Spinal cord (tissue), 10 donors: ENCODE data around the gene PLEKHG5. TPM values are rescaled to one million over a fixed set of nuclear protein-coding genes. Genes with fewer than 3 reads are reported as not detected.
"Not testable (repeated sequence)": the region's sequence is repeated elsewhere in the genome, so short reads cannot be mapped to it uniquely, and the experiment has no call there.

Source experiments
- DNase-seq, 6 donors: peaks; one replicate each; pipeline versions ENCODE4 v3.0.0 to v3.0.0-alpha.2; 2013 to 2015; ENCODE audit warnings: low spot score in 6 of 6, low read depth in 4 of 6
- H3K27ac ChIP-seq: one replicate; pipeline ENCODE4 v1.5.1; 2013; ENCODE audit warnings: low read depth, low read length, control low read depth
- H3K27me3 ChIP-seq: one replicate; pipeline ENCODE4 v1.6.1; 2013; ENCODE audit warnings: low read length; ENCODE audit not compliant: control insufficient read depth, insufficient read depth
- H3K36me3 ChIP-seq: one replicate; pipeline ENCODE4 v1.6.1; 2013; ENCODE audit warnings: low read length; ENCODE audit not compliant: control insufficient read depth, insufficient read depth
- H3K4me1 ChIP-seq: one replicate; pipeline ENCODE4 v1.6.1; 2013; ENCODE audit warnings: low read length; ENCODE audit not compliant: control insufficient read depth, insufficient read depth
- H3K4me3 ChIP-seq: one replicate; pipeline ENCODE4 v1.5.1; 2013; ENCODE audit warnings: low read depth, low read length, control low read depth
- H3K9me3 ChIP-seq: one replicate; pipeline ENCODE4 v1.6.1; 2013; ENCODE audit warnings: low read length; ENCODE audit not compliant: control insufficient read depth, insufficient read depth
- WGBS: methylation state at CpG from one replicate; pipeline ENCODE4 v1.1.5; 2013; ENCODE audit warnings: missing lambda C conversion rate; ENCODE audit not compliant: insufficient coverage; 5-methylcytosine and 5-hydroxymethylcytosine counted together
- polyA plus RNA-seq, 2 donors: library from polyadenylated mRNA; unstranded; fragments of 120-200 nt; gene quantifications; one replicate each; pipeline ENCODE4 v1.2.1, GENCODE V29; 2013; ENCODE audit not compliant: insufficient read length in 2 of 2
- total RNA-seq, 2 donors: library from RNA; depleted of rRNA in 1 of 2; stranded (reverse); fragments of 120-200 nt in 1 of 2; fragments of >200 nt in 1 of 2; gene quantifications; one replicate each; pipeline versions ENCODE4 v1.2.3 to v1.2.4, GENCODE V29; 2013 to 2014
- donor health status: healthy.

Gene PLEKHG5
- total and polyA plus RNA-seq, 4 donors: 12.9 to 32.9 (median 22.7) TPM

DNA sequence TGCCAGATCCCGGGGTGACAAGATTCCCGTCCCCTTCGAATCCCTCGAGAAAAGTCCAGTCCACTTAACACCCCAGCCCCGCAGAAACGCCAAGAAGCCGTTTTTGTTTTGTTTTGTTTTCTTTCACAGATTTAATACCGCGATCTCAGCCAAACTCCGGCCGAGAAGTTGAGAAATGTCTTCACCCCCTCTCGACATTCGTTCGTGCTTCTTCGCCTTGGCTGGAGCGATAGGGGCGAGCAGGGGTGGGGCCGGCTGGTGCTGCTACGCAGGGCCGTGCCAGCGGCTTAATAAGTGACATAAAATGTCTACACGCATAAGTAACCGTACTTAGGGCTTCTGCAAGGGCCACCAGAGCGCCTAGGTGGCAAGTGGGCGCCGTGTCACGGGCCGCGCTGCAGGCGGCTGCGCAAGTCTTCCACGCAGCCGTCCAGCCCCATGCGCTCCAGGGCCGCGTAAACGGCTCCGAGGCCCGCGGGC is 30.4 kb downstream of the PLEKHG5 start:
- Histone ChIP-seq H3K9me3 (no peaks in the 10 kb centered on the region), H3K36me3 (peaks cover 59% of the 10 kb centered on the region), H3K27ac (no peak overlapping the region), H3K4me1 (peaks cover 22% of the 10 kb centered on the region), H3K4me3 (no peak overlapping the region), H3K27me3 (peaks cover 42% of the 10 kb centered on the region)
- 58% methylated on average over 39 of the region's 40 CpGs for WGBS
- peak in 1 of 6 donors; percentile 18 for DNase-seq

DNA sequence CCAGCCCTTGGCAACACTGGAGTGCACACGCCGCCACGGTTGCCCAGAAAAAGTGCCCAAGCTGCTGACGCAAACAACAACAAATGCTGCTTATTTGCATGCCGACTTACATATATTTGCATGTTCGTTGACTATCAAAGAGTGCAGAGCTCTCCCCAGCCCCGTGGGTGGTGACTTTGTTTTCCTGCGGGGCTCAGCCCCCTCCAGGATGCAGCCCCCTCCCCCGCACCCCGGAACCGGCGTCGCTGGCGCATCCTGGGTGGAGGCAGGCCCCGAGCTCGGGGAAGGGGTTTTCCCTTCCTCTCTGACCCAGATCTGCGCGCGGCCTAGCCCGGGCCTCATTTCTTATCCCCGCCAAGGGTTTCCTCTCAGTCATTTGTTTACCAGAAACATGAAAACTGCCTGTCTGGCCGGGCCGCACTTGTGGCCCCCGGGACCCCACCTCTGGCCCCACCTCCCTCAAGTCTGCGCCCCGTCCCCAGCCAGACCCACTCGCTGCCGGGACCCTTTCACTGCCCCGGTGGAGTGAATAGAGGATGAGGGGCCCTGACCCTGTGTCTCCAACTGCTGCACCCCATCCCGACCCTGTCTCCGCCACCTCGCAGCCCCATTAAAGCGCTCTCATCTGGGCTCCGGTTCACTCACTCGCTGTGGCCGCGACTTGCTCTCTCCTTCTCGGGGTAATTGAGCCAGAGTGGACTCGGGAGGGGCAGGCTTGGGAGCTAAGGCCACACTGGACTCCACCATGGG is 31.0 kb downstream of the PLEKHG5 start:
- H3K27ac ChIP-seq: no peak overlapping the region
- peaks cover 55% of the 10 kb centered on the region for H3K36me3 ChIP-seq
- H3K4me3 ChIP-seq: no peak overlapping the region
- WGBS: 30% methylated on average over 34 of the region's 39 CpGs
- H3K4me1 ChIP-seq: peaks cover 19% of the 10 kb centered on the region
- H3K9me3 ChIP-seq: no peaks in the 10 kb centered on the region
- H3K27me3 ChIP-seq: peaks cover 47% of the 10 kb centered on the region
- peak in 1 of 6 donors; percentile 71 for DNase-seq

DNA sequence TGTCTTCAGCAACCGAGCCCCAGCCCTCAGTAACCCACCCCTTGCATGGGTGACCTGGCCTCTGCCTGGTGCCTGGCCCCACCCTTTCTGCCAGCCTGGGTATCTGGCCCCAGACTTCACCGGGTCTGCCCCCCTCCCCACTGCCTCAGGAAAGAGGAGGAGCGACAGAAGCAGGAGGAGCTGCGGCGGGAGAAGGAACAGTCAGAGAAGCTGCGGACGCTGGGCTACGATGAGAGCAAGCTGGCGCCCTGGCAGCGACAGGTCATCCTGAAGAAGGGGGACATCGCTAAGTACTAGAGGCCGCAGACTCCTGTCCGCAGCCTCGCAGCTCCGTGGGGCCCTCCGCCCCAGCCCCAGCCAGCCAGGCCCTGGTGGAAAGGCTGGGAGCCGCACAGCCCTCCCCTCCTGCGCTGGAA is 31.6 kb downstream of the PLEKHG5 start:
- Histone ChIP-seq H3K36me3 (peaks cover 50% of the 10 kb centered on the region), H3K27ac (no peak overlapping the region), H3K9me3 (no peaks in the 10 kb centered on the region), H3K4me1 (peaks cover 17% of the 10 kb centered on the region), H3K4me3 (no peak overlapping the region), H3K27me3 (peaks cover 48% of the 10 kb centered on the region)
- 31% methylated on average over 18 of the region's 18 CpGs for WGBS
- DNase-seq: peak in 1 of 6 donors; percentile 23

DNA sequence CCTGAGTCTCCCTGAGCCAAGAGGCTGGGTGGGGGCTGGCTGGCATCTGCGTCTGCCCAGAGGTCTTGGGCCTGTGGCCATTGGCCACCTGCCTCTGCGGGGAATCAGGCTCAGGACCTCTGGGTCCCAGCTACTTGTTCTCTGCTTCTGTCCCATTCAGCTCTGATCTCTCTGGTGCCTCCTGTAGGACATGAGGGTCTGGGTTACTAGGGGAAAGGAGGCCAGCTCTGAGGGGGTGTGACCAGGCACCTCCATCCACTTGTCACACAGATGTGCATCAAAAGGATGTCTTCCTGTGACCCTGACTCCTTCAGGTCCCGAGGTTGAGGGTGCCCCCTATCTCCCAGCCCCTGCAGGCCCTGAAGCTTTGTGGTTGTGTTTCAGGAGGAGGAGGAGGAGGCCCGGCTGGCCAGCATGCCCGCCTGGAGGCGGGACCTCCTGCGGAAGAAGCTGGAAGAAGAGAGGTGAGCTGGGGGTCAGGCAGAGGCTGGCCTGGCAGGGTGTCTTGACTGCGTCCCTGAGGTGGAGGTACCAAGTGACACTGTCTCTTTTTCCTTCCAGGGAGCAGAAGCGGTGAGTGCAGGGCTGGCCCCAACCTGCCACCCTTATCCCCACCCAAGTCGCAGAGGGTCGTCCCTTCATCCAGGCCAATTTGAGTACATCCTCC is 34.5 kb downstream of the PLEKHG5 start:
- DNase-seq: no peak
- peaks cover 26% of the 10 kb centered on the region for H3K36me3 ChIP-seq
- no peaks in the 10 kb centered on the region for H3K9me3 ChIP-seq
- no peak overlapping the region for H3K27ac ChIP-seq
- H3K4me3 ChIP-seq: no peak overlapping the region
- peaks cover 63% of the 10 kb centered on the region for H3K27me3 ChIP-seq
- whole genome bisulfite sequencing: 66% methylated on average over 9 of the region's 11 CpGs
- H3K4me1 ChIP-seq: peaks cover 24% of the 10 kb centered on the region

DNA sequence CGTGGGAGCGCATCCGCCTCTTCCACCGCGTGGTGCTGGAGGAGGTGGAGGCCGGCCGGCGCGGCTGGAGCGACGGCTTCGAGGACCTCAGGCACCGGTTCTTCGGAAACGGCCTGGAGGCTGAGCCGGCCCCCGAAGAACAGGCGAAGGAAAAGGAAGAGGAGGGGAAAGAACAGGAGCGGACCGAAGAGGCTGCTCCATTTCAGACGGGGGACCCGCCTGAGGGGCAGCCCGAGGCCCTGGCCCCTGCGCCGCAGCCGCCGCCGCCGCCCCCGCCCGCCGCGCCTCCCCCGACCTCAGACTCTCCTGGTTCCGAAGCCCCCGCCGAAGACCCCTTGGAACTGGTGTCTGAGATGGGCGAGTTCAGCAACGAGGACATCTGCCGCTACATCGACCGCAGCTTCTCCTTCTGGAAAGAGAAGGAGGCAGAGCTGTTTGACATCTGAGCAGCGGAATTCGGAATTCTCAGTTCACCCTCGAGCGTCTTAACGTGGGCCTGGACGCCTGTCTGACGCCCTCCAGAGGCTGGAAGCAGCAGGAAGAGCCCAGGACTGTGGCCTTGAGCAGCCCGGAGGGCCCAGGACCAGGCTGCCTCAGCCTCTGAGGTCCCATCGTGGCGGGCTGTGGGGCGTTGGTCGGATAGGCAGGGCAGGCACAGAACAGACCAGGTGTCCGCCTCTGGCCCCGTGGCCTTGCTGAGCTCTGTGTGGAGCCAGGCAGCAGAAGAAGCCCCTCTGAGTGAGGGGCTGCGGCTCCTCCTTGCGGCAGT is 35.5 kb downstream of the PLEKHG5 start:
- WGBS: 39% methylated on average over 50 of the region's 58 CpGs
- not testable (repeated sequence) for DNase-seq, H3K9me3 ChIP-seq, H3K27ac ChIP-seq, H3K4me3 ChIP-seq
- Histone ChIP-seq H3K27me3 (peaks cover 63% of the 10 kb centered on the region), H3K36me3 (peaks cover 20% of the 10 kb centered on the region), H3K4me1 (peaks cover 20% of the 10 kb centered on the region)

DNA sequence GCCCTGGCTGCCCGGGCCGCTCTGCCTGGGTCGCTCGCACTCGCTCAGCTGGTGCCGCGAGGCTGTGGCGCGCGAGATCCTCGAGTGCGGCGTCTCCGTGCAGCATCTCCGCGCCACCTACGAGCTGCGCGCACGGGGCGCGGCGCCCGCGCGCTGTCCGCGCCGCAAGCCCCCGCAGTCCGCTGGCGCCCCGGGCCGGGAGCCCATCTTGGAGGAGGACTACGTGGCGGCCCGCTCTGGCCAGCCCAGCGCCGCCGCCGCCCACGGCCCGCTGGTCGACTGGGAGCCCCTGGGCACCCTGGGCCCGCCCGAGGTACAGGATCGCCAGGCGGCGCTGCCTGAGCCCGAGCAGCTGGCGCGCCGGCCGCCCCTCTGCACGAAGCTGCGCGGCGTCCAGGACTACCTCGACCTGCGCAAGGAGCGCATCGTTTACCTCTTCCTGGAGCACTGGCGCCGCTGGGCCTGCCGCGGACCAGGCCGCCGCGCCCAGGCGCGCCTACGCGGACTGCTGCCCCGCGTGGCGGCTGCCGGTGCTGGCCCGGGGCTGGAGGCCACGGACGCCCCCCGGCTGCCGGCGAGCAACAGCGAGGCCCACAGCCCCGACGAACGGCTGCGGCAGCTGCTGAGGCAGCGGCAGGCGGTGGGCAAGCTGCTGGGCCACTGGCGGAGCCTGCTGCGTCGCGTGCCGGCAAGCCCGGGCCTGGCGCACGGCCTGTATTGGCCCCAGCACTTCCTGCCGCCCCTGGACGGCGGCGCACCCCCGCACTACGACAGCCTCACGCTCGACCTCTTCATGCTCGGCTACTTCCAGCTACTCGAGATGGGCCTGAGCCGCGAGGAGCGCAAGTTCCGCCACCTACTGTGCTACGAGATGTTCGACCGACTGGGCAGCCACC is 36.4 kb downstream of the PLEKHG5 start:
- peaks cover 59% of the 10 kb centered on the region for H3K27me3 ChIP-seq

DNA sequence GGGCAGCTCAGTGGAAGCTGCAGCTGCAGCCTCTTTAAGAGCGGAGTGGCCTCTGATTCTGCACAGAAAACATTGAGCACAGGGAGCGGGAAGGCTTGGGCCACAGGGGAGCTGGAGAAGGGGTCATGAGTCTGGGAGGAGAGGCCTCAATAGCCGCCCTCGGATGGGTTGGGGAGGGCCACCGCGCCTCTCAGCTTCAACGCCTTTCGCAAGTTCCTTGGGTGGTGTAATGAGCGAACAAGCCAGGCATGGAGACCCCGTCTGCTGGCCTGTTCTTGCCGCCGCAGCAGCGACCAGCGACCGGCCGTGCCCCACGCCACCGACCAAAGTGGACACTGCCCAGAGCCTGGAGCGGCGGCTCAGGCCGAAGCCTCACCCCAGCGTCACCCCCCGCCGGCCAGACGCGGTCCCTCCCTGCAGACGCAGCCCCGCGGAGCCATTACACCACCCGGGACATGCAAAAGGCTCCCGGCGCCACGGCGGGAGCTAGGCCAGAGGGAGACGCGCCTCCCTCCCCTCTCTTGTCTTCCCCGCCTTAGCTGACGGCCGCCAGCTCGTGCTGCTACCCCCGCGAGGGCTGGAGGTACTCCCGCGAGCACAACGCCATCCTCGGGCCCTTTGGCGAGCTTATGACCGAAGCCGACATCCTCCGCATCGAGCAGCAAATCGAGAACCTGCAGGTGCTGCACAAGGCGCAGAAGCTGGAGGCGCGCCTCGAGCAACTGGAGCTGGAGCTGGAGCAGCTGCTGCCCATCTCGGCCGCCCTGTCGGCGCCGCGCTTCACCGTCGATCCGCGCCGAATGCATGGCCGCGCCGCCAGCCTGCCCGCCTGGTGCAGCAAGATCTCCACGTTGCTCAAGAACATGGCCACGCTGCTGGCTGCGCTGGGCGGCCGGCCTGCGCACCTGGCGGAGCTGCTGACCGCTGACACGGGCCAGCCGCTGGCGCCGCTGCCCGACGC is 37.3 kb downstream of the PLEKHG5 start:
- DNase-seq: peak in 2 of 6 donors; percentile 36 to 50
- H3K36me3 ChIP-seq, H3K4me3 ChIP-seq, H3K27ac ChIP-seq, H3K9me3 ChIP-seq: not testable (repeated sequence)
- 14% methylated on average over 85 of the region's 85 CpGs for WGBS
- Histone ChIP-seq H3K4me1 (peaks cover 19% of the 10 kb centered on the region), H3K27me3 (peaks cover 61% of the 10 kb centered on the region)

More for the DNA sequence above, 36.4 kb downstream of the PLEKHG5 start:
- peaks cover 15% of the 10 kb centered on the region for H3K4me1 ChIP-seq
- H3K36me3 ChIP-seq: peaks cover 12% of the 10 kb centered on the region
- H3K4me3 ChIP-seq: no peak overlapping the region
- H3K9me3 ChIP-seq: no peaks in the 10 kb centered on the region
- WGBS: 8% methylated on average over 115 of the region's 115 CpGs
- peak in 2 of 6 donors; percentile 20 to 33 for DNase-seq
- no peak overlapping the region for H3K27ac ChIP-seq

DNA sequence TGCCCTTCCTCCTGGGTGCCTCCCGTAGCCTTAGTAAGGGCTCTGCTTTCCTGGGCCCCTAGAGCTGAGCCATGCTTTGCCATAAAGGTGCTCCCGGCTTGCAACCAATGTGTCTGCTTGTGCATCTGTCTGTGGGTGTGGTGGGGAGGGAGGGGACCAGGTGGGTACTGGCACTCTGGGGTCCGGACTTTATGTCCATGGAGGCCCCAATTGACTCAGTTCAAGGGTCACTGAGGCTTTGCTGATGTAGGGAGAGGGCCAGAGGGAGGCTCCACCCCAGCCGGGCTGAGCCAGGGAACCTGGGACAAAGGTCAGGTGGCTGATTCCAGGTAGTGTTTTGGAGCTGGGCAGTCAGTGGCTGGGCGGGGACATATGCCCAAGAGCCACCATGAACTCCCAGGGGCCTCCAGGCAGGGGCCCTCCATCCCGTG is 40.5 kb downstream of the PLEKHG5 start:
- no peaks in the 10 kb centered on the region for H3K9me3 ChIP-seq
- H3K36me3 ChIP-seq: peaks cover 6% of the 10 kb centered on the region
- DNase-seq: no peak
- no peak overlapping the region for H3K4me3 ChIP-seq
- peaks cover 45% of the 10 kb centered on the region for H3K4me1 ChIP-seq
- H3K27me3 ChIP-seq: peaks cover 72% of the 10 kb centered on the region
- WGBS: 71% methylated on average over 6 of the region's 6 CpGs
- no peak overlapping the region for H3K27ac ChIP-seq
